GM19397 (cell line): ENCODE results near the gene TRIM72.
A peak's percentile ranks its signal among the peaks of the same experiment; 100 is the strongest.
"Not testable (repeated sequence)": the region's sequence is repeated elsewhere in the genome, so short reads cannot be mapped to it uniquely, and the experiment has no call there.

ENCODE experiments used
- ATAC-seq: cut with Tn5 transposase; IDR thresholded peaks from one replicate; pipeline ENCODE4 v1.9.1; 2021; ENCODE audit warnings: mild to moderate bottlenecking, moderate library complexity; ENCODE audit not compliant: unreplicated experiment

TRIM72 gene

DNA sequence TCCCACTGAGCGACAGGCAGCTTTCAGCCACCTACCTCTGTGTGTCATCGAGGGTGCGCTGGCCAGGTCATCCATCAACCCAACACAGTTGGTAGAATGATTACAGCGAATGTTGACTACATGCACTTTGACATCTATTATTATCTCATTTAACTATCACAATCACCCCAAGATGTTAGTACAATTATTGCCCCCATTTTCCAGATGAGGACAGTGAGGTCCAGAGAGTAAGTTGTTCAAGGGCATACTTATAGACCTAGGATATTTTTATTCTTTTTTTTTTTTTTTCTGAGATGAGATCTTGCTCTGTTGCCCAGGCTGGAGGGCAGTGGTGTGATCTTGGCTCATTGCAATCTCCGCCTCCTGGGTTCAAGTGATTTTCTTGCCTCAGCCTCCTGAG, 37.5 kb downstream of the TRIM72 start:
- no peak for ATAC-seq

DNA sequence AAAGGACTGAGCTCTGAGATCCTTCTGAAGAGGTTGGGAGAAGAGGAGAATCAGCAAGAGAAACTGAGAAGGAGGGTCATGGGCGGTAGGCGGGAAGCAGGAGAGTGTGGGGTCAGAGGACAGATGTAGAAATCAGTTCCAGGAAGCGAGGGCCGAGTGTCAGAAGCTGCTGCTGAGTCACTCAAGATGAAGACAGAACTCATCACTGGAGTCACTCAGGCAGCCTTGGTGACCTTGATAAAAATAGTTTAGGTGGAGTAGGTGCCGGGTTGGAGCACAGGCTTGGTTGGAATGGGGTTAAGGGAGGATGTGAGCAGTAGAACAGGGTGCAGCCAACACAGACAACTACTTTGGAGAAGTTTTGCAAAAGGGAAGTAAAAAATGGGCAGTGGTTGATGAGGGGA, 39.7 kb downstream of the TRIM72 start:
- ATAC-seq = no peak

DNA sequence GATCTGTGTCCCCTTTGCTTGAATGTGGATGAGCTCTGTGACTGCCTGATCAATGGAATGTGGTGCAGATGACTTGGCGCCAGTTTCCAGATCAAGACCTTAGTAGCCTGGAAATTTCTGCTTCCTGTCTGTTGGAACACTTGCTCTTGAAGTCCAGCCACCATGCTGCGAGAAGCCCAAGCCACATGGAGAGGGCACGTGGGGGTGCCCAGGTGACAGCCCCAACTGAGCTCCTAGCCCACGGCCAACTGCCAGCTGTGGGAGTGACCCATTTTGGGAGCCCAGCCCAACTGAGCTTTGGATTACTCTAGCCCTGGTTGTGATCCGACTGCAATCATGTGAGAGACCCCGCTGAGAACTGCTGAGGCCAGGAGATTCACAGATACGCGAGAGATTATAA, 42.5 kb downstream of the TRIM72 start:
- no peak for ATAC-seq

DNA sequence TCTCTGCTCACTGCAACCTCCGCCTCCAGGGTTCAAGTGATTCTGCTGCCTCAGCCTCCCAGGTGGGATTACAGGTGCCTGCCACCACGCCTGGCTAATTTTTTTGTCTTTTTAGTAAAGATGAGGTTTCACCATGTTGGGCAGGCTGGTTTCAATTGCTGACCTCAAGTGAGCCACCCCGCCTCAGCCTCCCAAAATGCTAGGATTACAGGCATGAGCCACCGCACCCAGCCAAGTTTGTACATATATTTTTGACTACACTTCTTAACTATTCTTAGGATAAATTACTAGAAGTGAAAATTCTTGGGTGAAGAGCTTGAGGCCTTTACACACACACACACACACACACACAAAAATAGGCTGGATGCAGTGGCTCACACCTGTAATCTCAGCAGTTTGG, 44.4 kb downstream of the TRIM72 start:
- no peak for ATAC-seq

DNA sequence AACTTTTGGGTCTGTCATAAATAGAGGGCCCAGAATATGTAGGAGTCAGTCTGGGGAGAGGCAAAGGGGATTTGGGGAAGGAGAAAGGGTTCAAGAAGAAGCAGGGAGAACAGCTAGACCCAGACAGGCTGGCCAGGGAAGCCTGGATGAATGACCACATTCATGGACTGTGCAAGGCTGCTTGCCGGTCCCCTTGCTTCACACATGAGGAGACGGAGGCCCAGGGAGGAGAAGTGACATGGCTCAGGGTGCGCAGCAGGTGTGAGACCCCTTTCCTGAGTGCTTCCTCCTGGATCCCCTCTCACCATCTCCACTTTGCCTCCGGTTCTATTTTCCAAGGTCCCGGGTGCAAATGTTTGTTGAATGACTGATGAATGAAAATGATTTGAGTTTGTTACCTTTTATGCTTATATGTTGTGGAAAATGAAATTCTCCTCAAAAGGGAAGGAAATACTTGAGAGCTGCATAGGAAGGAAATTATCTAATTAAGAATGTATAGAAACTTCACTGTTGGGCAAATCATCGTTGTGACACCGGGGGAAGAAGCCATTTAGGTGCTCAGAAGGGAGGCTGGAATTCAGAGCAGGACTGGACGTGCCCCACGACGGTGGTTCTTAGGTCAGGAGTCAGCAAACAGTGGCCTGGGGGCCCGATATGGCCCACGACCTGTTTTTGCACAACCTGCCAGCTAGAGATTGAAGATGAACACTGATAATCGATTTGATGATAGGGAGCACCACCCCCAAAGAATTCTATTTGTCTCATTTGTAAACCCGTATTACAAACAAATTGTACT, 46.4 kb downstream of the TRIM72 start:
- ATAC-seq = no peak

DNA sequence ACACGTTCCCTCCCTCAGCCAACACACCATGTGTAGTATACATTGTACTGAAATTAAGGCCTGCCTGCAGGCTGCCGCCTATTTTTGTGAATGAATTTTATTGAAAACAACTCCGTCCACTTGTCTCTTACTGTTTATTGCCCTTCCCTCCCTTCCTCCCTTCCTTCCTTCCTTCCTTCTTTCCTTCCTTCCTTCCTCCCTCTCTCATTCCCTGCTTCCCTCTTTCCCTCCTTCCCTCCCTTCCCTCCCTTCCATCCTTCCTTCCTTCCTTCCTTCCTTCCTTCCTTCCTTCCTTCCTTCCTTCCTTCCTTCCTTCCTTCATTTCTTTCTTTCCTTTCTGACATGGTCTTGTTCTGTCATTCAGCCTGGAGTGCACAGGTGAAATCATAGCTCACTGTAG, 48.2 kb downstream of the TRIM72 start:
- no peak for ATAC-seq

DNA sequence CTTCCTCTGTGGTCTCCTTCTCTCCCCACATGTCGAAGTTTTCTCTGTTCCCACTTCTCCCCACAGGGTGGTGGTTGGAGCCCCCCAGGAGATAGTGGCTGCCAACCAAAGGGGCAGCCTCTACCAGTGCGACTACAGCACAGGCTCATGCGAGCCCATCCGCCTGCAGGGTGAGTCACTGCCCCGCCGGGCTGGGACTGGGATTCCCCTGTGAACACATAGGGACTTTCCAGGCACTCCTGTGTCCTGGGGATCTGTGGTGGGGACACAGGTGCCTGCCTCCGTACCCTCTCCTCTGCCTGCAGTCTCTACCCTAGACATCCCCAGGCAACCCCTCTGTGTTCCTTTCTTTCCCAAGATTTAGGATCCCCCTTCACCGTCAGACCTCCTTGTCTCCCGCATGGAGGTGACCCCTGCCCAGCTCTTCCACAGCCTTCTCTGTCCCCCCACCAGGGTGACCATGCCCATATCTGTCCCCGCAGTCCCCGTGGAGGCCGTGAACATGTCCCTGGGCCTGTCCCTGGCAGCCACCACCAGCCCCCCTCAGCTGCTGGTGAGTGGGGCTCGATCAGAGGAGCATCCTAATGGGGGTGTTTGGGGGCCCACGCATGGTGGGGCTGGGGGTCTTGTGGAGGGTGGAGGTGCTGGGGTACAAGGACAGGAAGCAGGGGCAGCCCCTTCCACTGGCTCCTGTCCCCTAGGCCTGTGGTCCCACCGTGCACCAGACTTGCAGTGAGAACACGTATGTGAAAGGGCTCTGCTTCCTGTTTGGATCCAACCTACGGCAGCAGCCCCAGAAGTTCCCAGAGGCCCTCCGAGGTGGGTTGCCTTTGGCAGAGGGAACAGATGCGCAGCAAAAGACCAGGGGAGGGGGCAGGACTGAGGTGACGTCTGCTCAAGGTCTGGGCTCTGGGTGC, 51.7 kb downstream of the TRIM72 start:
- ATAC-seq = peak; percentile 86

DNA sequence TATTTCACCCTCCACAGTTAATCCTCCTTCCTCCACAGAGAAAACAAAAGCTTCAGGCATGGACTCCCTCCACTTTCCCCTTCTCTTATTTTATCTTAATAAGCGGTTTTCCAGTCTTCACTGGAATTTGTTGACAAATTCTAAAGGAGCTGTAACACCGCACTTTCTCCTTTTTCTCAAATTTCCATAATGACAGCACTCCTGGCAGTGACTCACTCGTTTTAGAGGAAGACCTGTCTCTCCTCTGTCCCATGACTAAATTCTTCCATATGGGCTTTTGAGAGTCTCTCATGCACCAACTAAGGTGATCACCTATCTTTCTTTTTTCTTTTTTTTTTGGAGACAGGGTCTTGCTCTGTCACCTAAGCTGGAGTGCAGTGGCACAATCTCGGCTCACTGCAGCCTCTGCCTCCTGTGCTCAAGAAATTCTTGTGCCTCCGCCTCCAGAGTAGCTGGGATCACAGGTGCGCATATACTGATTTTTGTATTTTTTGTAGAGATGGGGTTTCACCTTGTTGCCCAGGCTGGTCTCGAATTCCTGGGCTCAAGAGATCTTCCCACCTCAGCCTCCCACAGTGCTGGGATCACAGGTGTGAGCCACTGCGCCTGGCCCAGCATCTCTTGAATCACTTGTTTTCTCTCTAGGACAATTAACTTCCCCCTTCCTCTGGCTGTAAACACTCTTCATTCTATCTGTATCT, 53.6 kb downstream of the TRIM72 start:
- ATAC-seq = no peak

DNA sequence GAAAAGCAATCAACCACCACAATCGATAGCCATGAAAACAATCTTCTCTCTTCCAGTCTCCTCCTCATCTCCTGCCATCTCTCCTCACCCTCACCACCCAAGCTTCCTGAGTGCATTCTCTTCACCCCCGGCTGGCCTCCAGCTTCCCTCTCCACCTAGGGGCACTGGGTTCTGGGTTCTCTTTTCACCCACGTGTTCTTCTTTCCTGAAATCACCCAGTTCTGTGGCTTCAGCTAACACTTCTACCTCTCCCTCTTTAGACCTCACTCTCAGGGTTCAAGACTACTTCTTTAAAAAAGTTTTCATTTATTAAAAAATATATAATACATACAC, 54.1 kb downstream of the TRIM72 start:
- no peak for ATAC-seq

DNA sequence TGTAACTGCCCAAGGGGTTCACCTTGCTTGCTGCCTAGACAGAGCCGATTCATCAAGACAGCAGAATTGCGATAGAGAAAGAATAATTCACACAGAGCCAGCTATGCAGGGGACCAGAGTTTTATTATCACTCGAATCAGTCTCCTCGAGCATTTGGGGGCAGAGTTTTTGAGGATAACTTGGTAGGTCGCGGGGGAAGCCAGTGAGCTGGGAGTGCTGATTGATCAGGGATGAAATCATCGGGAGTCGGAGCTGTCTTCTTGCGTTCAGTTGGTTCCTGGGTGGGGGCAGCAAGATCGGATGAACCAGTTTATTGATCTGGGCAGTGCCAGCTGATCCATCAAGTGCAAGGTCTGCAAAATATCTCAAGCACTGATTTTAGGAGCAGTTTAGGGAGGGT, 55.0 kb downstream of the TRIM72 start:
- ATAC-seq = no peak

DNA sequence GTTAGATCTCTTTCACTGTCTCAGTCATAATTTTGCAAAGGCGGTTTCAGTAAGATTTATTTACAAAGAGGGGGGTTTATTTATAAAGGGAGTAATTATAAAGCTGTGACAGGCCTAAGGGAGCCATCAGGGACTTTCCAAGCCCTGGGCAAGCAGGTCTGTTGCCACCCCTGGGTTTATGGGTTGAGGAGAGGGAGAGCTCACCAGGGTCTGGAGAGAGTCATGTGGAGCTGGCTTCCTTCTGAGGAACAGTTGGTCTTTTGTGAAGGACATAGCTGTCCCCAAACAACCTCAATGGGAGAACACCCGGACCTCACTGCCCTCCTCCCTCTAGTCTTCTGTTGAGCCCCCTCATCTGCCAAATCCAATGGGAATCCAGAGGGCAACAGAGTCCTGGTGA, 55.6 kb downstream of the TRIM72 start:
- no peak for ATAC-seq

DNA sequence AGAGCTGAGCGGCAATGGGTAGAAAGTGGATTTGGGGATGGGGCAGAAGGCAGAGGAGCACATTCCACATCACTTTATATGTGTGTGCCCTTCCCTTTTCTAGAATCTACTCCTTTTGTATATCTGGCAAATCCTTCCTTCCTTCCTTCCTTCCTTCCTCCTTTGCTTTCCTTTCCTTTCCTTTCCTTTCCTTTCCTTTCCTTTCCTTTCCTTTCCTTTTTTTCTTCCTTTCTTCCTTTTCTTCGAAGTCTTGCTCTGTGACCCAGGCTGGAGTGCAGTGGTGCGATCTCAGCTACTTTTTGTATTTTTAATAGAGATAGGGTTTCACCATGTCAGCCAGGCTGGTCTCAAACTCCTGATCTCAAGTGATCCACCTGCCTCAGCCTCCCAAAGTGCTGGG, 56.1 kb downstream of the TRIM72 start:
- ATAC-seq = not testable (repeated sequence)

DNA sequence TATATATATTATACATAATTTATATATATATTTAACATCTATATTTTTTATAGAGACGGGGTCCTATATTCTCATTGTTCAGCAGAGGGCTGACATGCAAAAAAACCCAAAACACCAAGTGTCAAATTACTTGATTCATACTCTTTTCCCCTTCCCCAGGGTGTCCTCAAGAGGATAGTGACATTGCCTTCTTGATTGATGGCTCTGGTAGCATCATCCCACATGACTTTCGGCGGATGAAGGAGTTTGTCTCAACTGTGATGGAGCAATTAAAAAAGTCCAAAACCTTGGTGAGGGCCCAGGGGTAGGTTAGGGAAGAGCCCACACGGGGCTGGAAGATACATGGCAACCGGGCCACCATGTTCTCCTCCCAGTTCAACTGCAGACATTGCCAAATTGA, 56.9 kb downstream of the TRIM72 start:
- no peak for ATAC-seq

DNA sequence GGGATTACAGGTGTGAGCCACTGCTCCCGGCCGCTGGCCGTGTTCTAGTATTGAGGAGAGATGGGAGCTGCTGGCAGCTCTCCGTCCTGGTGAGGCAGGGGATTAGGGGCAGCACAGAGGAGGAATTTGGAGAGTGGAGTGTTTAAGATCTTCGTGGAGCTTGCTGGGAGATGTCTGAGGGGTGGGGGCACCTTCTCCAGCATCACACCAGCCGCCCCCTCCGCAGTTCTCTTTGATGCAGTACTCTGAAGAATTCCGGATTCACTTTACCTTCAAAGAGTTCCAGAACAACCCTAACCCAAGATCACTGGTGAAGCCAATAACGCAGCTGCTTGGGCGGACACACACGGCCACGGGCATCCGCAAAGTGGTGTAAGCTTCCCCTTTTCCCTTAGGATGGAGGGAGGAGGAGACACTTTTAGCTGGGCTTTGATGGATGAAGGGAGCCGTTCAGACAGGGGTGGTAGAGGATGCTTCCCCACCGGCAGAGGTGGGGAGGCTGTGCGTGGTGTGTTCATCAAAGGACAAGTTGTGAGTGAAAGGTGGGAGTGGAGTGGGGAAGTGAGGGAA, 57.8 kb downstream of the TRIM72 start:
- ATAC-seq = no peak

DNA sequence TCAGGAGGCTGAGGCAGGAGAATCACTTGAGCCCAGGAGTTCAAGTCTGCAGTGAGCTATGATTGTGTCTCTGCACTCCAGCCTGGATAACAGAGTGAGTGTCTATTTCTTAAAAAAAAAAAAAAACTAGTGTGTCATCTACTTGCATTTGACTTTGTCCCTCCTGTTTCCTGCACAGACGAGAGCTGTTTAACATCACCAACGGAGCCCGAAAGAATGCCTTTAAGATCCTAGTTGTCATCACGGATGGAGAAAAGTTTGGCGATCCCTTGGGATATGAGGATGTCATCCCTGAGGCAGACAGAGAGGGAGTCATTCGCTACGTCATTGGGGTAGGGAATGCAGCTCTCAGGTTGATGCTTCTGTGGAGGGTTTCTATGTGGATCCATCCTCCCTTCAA, 59.3 kb downstream of the TRIM72 start:
- no peak for ATAC-seq

DNA sequence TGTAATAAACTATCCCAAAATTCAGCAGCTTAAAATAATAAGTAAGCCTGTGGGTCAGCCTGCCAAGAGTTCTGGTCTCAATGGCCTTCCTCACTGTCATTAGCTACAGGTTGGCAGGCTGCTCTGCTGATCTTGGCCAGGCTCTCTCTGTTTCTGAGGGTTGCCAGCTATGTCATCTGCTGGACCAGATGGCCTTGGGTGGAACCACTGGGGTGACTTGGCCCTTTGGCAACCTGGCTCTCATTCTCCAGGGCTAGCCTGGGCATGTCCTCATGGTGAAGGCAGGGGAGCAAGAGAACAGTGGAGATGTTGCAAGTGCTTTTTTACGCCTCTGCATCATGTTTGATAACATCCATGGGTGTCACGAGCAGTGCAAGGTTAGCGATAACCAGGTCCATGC, 59.8 kb downstream of the TRIM72 start:
- no peak for ATAC-seq

DNA sequence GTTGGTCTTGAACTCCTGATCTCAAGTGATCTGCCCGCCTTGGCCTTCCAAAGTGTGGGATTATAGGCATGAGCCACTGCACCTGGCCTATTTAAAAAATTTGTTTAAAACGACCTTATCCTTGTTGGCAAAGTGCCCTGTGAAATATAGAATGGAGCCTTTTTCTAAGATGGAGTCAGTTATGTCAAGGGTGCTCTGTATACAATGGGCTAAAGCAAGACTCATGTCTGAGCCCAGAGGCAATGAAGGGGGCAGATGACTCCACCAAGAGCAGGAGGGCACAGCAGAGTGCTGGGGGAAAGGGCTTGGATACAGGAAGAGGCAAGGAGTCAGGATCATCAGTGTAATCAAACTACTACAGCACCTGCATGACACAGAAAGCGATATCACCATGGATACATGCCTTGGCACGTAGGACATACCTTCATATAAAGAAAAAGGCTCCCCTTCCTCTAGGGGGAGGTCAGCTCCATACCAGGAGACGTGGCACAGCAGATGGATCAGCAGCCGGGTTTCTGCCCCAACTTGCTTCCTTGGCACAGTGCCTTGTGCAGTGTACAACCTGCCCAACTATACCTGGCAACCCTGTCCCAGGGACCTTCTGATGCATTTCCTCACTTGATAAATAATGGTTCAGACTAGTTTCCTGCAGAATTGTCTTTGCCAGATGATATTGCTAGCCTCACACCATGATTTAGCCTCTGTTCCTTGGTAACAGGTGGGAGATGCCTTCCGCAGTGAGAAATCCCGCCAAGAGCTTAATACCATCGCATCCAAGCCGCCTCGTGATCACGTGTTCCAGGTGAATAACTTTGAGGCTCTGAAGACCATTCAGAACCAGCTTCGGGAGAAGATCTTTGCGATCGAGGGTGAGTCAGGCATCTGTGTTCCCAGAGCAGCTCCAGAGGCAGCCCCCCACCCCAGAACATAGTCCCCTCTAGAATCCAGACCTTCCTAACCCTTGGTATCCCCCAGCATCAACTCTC, 61.2 kb downstream of the TRIM72 start:
- no peak for ATAC-seq

DNA sequence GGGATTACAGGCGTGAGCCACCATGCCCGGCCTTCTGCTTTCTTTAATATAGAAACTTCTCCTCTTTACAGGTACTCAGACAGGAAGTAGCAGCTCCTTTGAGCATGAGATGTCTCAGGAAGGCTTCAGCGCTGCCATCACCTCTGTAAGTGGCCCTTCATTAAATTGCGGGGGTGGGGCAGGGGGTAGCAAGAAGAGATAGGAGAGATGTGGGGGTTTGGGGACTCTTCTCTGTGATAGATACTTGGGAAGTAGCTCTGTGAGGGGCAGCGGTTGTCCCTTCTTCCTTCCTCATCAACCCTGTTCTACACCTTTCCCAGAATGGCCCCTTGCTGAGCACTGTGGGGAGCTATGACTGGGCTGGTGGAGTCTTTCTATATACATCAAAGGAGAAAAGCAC, 62.7 kb downstream of the TRIM72 start:
- no peak for ATAC-seq

DNA sequence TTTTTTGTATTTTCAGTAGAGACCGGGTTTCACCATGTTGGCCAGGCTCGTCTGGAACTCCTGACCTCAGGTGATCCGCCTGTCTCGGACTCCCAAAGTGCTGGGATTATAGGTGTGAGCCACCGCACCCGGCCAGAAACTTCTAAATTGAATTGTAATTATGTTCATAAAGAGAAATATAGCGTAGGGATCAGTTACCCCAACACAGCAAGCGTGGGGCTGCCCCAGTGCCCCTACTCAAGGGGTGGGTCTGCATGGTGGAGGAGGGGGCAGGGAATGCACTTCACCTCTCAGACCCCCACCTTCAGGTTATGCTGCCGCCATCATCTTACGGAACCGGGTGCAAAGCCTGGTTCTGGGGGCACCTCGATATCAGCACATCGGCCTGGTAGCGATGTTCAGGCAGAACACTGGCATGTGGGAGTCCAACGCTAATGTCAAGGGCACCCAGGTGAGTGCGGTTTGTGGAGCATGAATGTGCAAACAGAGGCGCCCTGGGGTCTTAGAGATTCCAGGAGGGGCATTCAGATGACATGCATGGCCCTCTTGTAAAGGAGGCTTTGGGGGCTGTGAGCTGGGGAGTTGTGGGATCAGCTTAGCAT, 63.8 kb downstream of the TRIM72 start:
- ATAC-seq = no peak

DNA sequence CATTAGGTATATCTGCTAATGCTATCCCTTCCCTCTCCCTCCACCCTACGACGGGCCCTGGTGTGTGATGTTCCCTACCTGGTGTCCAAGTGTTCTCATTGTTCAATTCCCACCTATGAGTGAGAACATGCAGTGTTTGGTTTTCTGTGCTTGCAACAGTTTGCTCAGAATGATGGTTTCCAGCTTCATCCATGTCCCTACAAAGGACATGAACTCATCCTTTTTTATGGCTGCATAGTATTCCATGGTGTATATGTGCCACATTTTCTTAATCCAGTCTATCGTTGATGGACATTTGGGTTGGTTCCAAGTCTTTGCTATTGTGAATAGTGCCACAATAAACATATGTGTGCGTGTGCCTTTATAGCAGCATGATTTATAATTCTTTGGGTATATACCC, 64.9 kb downstream of the TRIM72 start:
- ATAC-seq = not testable (repeated sequence)
